AG09319 (cell line): Measurements from ENCODE around the gene APOA1.

ENCODE experiments used
- DNase-seq: peaks from one replicate; pipeline ENCODE4 v3.0.0-alpha.2; 2010; ENCODE audit warnings: low read depth; ENCODE audit errors: extremely low read depth
- TF ChIP-seq, protein P1 (sequence below): IDR thresholded peaks from 2 replicates; pipeline ENCODE4 v1.5.1; 2011; ENCODE audit warnings: low read depth, mild to moderate bottlenecking, inconsistent platforms, low read length, moderate library complexity

The APOA1 gene

GRCh38 chr11:116813781-116814471 is 23.5 kb downstream of the APOA1 start:
- TF ChIP-seq, protein P1, sequence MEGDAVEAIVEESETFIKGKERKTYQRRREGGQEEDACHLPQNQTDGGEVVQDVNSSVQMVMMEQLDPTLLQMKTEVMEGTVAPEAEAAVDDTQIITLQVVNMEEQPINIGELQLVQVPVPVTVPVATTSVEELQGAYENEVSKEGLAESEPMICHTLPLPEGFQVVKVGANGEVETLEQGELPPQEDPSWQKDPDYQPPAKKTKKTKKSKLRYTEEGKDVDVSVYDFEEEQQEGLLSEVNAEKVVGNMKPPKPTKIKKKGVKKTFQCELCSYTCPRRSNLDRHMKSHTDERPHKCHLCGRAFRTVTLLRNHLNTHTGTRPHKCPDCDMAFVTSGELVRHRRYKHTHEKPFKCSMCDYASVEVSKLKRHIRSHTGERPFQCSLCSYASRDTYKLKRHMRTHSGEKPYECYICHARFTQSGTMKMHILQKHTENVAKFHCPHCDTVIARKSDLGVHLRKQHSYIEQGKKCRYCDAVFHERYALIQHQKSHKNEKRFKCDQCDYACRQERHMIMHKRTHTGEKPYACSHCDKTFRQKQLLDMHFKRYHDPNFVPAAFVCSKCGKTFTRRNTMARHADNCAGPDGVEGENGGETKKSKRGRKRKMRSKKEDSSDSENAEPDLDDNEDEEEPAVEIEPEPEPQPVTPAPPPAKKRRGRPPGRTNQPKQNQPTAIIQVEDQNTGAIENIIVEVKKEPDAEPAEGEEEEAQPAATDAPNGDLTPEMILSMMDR, result no peak
- no peak for DNase-seq

GRCh38 chr11:116813170-116813569 is 24.3 kb downstream of the APOA1 start:
- DNase-seq, result no peak
- TF ChIP-seq, protein P1, result no peak

- TF ChIP-seq, protein P1, result no peak
- DNase-seq, result no peak
Observed at GRCh38 chr11:116812109-116812508, 25.3 kb downstream of the APOA1 start.

DNA sequence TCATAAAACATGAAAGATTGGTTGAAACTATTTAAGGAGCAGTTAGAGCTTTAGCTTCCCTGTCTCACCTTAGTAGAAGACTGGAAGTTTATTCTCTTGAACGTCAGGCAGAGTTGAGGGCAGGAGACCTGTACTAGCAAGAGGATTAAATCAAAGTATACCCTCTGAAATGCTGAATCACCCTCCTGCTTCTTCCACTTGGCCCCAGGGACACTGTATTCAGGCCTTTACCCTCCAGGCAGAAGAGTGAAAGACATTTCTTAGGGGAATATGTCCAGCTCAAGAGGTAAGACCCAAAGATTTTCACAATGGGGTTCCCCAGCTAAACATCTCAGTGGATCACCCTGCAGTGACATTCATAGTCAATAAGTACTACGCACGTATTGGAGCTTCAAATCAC is 26.2 kb downstream of the APOA1 start:
- DNase-seq, result no peak
- TF ChIP-seq, protein P1, result no peak

DNA sequence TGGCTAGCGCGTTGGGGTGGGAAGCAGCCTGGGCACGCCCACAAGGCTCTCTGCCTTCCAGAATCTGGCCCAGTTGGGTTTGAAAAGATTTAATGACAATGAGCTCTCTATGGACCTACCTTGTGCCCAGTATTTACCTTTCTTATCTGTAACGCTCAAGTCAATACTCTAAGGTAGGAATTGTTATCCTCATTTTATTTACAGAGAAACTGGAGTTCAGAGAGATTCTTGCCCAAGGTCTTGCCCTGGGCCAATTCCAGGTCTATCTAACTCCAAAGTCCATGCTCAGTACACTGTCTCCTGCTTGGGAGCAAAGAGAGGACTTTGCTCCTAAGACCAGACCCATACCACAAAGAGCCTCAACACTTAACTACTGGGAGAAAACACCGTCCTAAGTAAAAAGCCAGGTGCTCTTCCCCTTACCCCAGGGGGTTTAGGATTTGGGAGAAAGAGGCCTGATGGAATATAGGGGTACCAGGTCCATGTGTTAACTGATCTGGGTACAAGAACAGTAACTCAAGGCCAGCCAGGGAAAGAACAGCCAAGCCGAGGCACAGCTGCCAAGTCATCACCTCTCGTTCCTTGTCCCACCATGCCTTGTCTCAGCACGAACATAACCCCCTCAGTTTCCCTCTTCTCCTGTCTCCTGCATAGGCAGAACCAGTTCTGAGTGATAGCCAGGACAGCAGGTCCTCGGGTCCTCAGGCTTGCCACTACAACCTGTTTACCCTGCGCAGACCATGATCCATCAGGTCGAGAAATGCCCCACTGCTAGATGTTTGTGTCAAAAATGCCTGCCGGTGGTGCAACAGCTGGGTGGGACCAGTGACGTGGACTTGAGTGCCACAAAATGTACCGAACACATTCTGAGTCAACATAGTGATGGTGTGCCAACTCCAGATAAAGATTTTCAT is 28.9 kb downstream of the APOA1 start:
- no peak for DNase-seq
- TF ChIP-seq, protein P1, result no peak

- no peak for DNase-seq
- TF ChIP-seq, protein P1, result no peak
Observed at GRCh38 chr11:116807601-116808261, 29.7 kb downstream of the APOA1 start.
